A673 (cell line): ENCODE measurements around the gene C4orf54. TPM values are rescaled to one million over a fixed set of nuclear protein-coding genes. Genes with fewer than 3 reads are reported as not detected.

ENCODE experiments used
- BruUV-seq: library from RNA; stranded (reverse); fragments of 400-500 nt; replicated peaks from 2 replicates; lab custom pipeline; 2021; lab: Mats Ljungman, UMichigan
- CTCF ChIA-PET: fragments of 300-600 bp; sonication (Branson Sonifier 250); formaldehyde crosslinking; loops from one replicate; lab custom pipeline; 2022; ENCODE audit warnings: antibody characterized with exemption; lab: Charles Lee
- POLR2A ChIA-PET: fragments of 300-600 bp; sonication (Branson Sonifier 250); formaldehyde crosslinking; loops from one replicate; lab custom pipeline; 2022; ENCODE audit warnings: antibody characterized with exemption; ENCODE audit not compliant: low non-redundant PET; lab: Charles Lee
- DNase-seq: peaks from one replicate; pipeline ENCODE4 v3.0.0-alpha.2; 2015; ENCODE audit warnings: low spot score
- H3K27ac ChIP-seq: fragments of 200-600 bp; sonication (generic); 2 replicates; pipeline ENCODE4 v1.5.1; 2016; ENCODE audit warnings: mixed run types, low read depth, mild to moderate bottlenecking, mixed read lengths, antibody characterized with exemption, low read length; ENCODE audit not compliant: poor library complexity, severe bottlenecking
- H3K27me3 ChIP-seq: fragments of 200-600 bp; sonication (generic); replicated peaks from 2 replicates; pipeline ENCODE4 v1.6.1; 2017; ENCODE audit warnings: mixed run types, low read depth, mild to moderate bottlenecking, mixed read lengths, antibody characterized with exemption, low read length; ENCODE audit not compliant: insufficient read depth, poor library complexity
- H3K36me3 ChIP-seq: fragments of 200-600 bp; sonication (generic); 2 replicates; pipeline ENCODE4 v1.6.1; 2016; ENCODE audit warnings: mixed run types, mild to moderate bottlenecking, mixed read lengths, antibody characterized with exemption, low read length; ENCODE audit not compliant: insufficient read depth, poor library complexity, severe bottlenecking
- H3K4me1 ChIP-seq: fragments of 200-600 bp; sonication (generic); 2 replicates; pipeline ENCODE4 v1.6.1; 2017; ENCODE audit warnings: mixed run types, mild to moderate bottlenecking, mixed read lengths, antibody characterized with exemption, low read length; ENCODE audit not compliant: insufficient read depth, poor library complexity, severe bottlenecking
- H3K4me3 ChIP-seq: fragments of 200-600 bp; sonication (generic); 2 replicates; pipeline ENCODE4 v1.5.1; 2016; ENCODE audit warnings: low read depth, mixed run types, mild to moderate bottlenecking, mixed read lengths, low read length; ENCODE audit not compliant: poor library complexity, severe bottlenecking
- H3K9me3 ChIP-seq: fragments of 200-600 bp; sonication (generic); 2 replicates; pipeline ENCODE4 v1.6.1; 2016; ENCODE audit warnings: mixed run types, low read depth, mild to moderate bottlenecking, mixed read lengths, antibody characterized with exemption, low read length; ENCODE audit not compliant: poor library complexity, severe bottlenecking
- EZH2 ChIP-seq: fragments of 200-600 bp; sonication (generic); IDR thresholded peaks from 2 replicates; pipeline ENCODE4 v1.6.1; 2017; ENCODE audit warnings: borderline replicate concordance, low read depth, mild to moderate bottlenecking, mixed read lengths, antibody characterized with exemption, low read length; ENCODE audit not compliant: poor library complexity, severe bottlenecking
- intact Hi-C: fragments of 100-400 bp; cut with micrococcal nuclease; formaldehyde crosslinking; loops from one replicate; pipeline ENCODE4 v1.10.0; 2022; ENCODE audit not compliant: unreplicated experiment
- total RNA-seq: library from RNA; stranded (reverse); gene quantifications from 2 replicates; pipeline ENCODE4 v1.2.3, GENCODE V29; 2021
- TF ChIP-seq, protein P1 (sequence below): fragments of 300-800, 200-600 bp; sonication (generic); conservative IDR thresholded peaks from 2 replicates; pipeline ENCODE4 v1.5.1; 2017; ENCODE audit warnings: low read depth, mild to moderate bottlenecking, antibody characterized with exemption, low read length, moderate library complexity, mixed read lengths

C4orf54 gene
- total RNA-seq, 1 experiment from 2014 or later, result not detected

DNA sequence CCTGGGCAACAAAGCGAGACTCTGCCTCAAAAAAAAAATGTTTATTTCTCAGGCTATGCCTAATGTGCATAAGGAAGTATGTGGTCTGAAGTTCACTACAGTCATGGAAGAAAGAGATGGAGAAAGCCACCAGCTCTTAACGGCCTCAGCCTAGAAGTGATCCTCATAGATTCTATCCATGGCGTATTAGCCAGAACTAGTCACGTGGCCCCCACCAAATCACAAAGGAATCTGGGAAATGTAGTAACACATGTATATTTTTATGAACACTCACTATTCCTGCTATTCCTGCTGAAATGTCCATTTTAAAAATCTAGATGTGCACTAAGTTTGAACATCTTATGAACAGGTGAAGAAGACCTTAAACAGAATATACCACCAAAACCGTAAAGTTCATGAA, 49.2 kb downstream of the C4orf54 start:
- TF ChIP-seq, protein P1, sequence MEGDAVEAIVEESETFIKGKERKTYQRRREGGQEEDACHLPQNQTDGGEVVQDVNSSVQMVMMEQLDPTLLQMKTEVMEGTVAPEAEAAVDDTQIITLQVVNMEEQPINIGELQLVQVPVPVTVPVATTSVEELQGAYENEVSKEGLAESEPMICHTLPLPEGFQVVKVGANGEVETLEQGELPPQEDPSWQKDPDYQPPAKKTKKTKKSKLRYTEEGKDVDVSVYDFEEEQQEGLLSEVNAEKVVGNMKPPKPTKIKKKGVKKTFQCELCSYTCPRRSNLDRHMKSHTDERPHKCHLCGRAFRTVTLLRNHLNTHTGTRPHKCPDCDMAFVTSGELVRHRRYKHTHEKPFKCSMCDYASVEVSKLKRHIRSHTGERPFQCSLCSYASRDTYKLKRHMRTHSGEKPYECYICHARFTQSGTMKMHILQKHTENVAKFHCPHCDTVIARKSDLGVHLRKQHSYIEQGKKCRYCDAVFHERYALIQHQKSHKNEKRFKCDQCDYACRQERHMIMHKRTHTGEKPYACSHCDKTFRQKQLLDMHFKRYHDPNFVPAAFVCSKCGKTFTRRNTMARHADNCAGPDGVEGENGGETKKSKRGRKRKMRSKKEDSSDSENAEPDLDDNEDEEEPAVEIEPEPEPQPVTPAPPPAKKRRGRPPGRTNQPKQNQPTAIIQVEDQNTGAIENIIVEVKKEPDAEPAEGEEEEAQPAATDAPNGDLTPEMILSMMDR, result no peak
- TF ChIP-seq EZH2, result no peak
- Histone ChIP-seq H3K4me3 (no peak overlapping the region), H3K36me3 (no peaks in the 10 kb centered on the region), H3K27ac (no peak overlapping the region), H3K27me3 (peaks cover 54% of the 10 kb centered on the region), H3K4me1 (no peaks in the 10 kb centered on the region), H3K9me3 (no peaks in the 10 kb centered on the region)
- POLR2A ChIA-PET, result no interaction called here
- no TSS peak for BruUV-seq
- intact Hi-C loops, result no loop called here
- no peak for DNase-seq
- CTCF ChIA-PET, result no interaction called here

Other genes with a start within 250 kb of the C4orf54 start
- not detected in 2 replicates for gene ADH7, start 222.5 kb downstream of the C4orf54 start, total RNA-seq
- not detected in 2 replicates for gene C4orf17, start 146.8 kb downstream of the C4orf54 start, total RNA-seq
- 2.4 and 4.6 TPM in 2 replicates for gene TRMT10A, start 93.8 kb downstream of the C4orf54 start, total RNA-seq
- not detected in 2 replicates for gene MTTP, start 83.0 kb downstream of the C4orf54 start, total RNA-seq
- not detected in 2 replicates for gene DAPP1, start 159.0 kb upstream of the C4orf54 start, total RNA-seq
- 26.7 and 31.6 TPM in 2 replicates for gene LAMTOR3, start 236.6 kb upstream of the C4orf54 start, total RNA-seq